Activated naive CD4-positive, alpha-beta T cell treated with Interleukin-2 at 50 U/mL for 16 hours (primary cell): Measurements from ENCODE around the gene RNU5D-1.
A peak's percentile ranks its signal among the peaks of the same experiment; 100 is the strongest.
"Not testable (repeated sequence)": the region's sequence is repeated elsewhere in the genome, so short reads cannot be mapped to it uniquely, and the experiment has no call there.

Experiments
- DNase-seq: peaks from one replicate; pipeline ENCODE4 v3.0.0-alpha.2; 2020

RNU5D-1 gene

GRCh38 chr1:44730741-44731512 is at the start of gene RNU5D-1:
TSS of gene RNU5D-1 (minus strand) at chr1:44731170.
- DNase-seq, result peak; percentile 95

- DNase-seq, result no peak
These were observed 49.7 kb upstream of the RNU5D-1 start for GRCh38 chr1:44780583-44781121.

DNA sequence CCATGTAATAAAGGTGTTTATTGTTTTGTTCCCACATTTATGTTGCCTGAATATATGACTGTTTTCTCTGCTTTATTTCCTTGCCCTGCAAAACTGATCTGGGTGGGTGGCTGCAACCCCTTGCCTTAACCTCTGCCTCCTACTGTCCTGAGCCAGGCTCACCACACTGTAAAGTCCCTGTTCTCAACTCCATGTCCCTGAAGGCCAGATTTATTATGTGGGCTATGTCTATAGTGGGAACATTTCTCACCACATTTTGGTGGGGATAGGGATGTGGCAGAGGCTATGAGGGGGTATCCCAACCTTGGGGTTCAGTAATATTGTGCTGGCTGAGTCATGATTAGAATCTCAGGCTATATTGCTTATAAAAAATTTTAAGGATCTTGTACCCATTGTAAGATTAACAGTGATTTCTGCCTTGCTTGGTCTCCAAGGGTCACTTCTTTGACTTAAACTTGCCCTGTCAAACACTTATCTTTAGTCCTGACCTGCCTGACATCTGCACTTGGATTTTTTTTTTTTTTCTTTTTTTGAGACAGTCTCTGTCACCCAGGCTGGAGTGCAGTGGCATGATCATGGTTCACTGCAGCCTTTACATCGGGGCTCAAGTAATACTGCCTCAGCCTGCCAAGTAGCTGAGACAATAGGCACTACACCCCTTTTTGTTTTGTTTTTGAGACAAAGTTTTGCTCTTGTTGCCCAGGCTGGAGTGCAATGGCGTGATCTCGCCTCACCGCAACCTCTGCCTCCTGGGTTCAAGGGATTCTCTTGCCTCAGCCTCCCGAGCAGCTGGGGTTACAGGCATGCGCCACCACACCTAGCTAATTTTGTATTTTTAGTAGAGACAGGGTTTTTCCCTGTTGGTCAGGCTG is 48.0 kb upstream of the RNU5D-1 start:
- DNase-seq, result no peak

GRCh38 chr1:44777969-44778635 is 47.1 kb upstream of the RNU5D-1 start:
- DNase-seq, result no peak

GRCh38 chr1:44777547-44777946 is 46.6 kb upstream of the RNU5D-1 start:
- DNase-seq, result no peak

DNA sequence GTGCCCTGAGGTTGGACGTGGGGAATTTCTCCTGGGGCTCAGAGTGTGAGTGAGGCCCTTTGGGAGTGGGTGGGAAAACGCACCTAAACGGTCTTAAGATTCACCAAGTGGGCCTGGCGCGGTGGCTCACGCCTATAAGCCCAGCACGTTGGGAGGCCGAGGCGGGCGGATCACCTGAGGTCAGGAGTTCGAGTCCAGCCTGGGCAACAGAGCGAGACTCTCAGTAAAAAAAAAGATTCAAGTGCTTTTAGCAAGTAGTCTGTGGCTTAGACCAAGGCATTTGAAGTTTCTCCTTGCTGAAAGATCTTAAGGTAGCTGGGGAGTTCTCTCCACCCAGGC is 45.7 kb upstream of the RNU5D-1 start:
- DNase-seq, result no peak

- peak; percentile 57 for DNase-seq
These were observed 45.2 kb upstream of the RNU5D-1 start for GRCh38 chr1:44775930-44776729.

DNA sequence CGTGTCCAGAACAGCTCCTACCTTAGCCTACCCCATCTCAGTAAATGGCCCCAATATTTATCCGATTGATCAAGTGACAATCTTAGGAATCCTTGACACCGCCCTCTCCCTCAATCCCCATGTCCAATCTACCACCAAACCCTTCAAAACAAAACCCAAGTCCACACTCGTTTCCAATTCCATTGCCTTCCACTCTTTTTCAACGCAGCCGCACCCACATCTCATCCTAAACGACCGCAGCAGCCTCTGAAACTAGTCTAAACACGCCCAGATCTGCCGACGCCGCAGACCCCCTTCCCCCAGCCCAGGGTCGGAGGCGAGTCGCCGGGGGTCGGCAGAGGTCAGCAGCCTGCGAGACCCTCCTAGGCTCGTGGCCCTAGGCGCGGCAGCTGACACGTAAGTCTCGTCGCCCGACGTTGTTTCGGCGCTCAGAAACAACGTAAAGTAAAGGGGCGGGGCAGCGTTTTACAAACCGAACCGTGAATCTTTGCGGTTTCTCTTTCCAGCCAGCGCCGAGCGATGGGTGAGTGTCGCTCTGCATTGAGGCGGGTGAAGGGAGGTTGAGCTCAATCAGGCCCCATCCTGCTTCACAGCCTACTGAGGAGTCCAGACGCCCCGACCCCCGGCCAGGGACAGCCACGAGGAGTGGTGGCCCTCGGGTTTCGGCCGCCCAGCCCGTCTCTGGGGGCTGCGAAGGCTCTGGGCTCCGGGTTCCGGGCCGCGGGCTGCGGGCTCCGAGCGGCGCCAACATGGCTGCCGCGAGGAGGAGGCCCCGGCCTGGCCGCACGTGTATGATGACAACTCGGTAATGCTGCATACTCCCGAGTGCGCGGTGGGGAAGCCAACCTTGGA is 44.3 kb upstream of the RNU5D-1 start, which contains the start of gene RPS8:
TSS of gene RPS8 (plus strand) at position 463 of the 852 bp plus-strand sequence. CDS start at position 520, 57 bp downstream.
- peak; percentile 91 for DNase-seq

GRCh38 chr1:44766421-44766820 is 35.5 kb upstream of the RNU5D-1 start:
- not testable (repeated sequence) for DNase-seq

- no peak for DNase-seq
These were observed 29.9 kb upstream of the RNU5D-1 start for GRCh38 chr1:44760876-44761275.

- DNase-seq, result no peak
These were observed 28.1 kb upstream of the RNU5D-1 start for GRCh38 chr1:44759077-44759476.

DNA sequence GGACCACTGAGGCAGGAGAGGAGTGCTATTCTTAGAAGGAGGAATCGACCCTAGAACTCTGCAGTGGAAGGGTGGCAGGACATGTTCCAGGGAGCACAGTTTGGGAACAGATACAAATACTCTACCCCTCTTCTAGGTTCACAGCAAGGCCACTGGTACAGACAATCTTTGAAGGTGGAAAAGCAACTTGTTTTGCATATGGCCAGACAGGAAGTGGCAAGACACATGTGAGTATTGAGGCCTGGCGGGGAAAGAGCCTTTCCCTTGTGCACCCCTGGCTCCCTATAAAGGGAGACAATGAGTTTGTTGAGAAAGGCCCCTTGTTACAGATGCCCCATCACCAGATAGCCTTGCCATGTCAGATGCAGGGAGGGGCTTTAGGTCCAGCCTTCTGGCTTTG is 26.4 kb upstream of the RNU5D-1 start:
- DNase-seq, result no peak

DNA sequence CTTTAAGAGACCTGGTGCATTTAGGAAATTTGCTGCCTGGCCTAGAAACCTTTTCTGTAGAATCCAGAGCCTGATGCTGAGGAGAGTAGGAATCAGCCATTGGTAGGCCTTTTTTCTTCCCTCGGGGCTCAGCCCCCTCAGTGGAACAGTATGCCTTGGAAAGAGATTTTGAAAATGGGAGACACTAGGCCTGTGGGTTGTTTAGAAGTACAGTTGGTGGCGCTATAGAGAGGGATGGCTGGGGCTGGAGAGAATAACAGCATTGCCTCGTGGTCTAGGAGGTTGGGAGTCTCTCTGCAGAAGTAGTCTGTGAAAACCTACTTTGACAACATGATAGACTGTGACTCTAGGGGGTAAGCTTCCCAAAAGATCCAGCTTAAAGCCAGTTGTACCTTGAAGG is 16.9 kb upstream of the RNU5D-1 start:
- no peak for DNase-seq

GRCh38 chr1:44743211-44743610 is 12.2 kb upstream of the RNU5D-1 start:
- no peak for DNase-seq

DNA sequence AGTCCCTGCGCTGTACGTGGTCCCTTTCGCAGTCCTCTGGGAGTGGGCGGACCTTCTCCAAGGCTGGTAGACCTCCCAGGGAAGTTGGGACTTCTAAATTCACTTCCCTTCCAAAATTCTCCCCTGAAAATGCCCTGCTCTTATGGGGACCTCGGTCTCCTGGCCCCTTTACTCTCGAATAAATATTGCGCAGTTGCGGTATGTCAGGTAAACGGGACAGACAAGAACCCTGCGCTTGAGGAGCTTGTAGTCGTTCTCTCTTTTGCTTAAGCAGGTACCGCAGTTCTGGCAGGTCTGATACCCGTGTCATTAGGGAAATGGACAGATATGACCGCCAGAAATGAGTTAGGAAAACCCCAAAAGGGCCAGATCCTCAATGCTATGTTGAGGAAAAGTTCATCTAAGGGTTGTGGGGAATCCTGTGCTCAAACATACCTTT is 9.2 kb upstream of the RNU5D-1 start:
- no peak for DNase-seq

- peak; percentile 99 for DNase-seq
These were observed 8.6 kb upstream of the RNU5D-1 start, which contains the start of gene KIF2C for GRCh38 chr1:44739307-44740178. TSS of gene KIF2C (plus strand) at chr1:44739837. CDS start at chr1:44739933, 96 bp downstream.

GRCh38 chr1:44738953-44739306 is 8.0 kb upstream of the RNU5D-1 start:
- DNase-seq, result not testable (repeated sequence)

DNA sequence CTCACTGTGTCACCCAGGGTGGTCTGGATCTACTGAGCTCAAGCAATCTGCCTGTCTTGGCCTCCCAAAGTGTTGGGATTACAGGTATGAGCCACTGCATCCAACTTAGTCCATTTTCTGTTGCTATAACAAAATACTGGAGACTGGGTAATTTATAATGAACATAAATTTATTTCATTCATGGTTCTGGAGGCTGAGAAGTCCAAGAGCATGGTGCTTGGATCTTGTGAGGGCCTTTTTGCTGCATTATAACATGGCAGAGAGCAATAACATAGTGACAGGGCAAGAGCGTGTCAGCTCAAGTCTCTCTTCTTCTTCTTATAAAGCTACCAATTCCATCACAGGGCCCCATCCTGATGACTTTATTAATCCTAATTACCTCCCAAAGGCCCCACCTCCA is 5.0 kb upstream of the RNU5D-1 start:
- DNase-seq, result no peak

DNA sequence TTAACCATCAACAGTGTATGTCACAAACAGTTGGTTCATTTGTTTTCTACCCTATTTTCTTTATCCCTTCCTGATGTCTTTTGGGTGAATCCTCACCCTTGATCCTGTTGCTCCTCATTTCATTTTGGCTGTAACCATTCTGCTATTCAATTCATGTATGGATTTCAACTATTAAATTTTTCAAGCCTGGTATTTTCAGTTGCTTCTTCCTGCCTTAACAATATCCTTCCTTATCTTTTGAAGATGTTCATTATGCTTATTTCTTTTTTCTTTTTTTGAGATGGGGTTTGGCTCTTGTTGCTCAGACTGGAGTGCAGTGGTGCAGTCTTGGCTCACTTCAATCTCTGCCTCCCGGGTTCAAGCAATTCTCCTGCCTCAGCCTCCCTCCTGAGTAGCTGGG is 2.8 kb upstream of the RNU5D-1 start:
- no peak for DNase-seq

GRCh38 chr1:44733365-44733764 is 2.4 kb upstream of the RNU5D-1 start:
- DNase-seq, result no peak
